GM19043 (cell line): ENCODE measurements around the gene NTHL1.

Experiments
- ATAC-seq: cut with Tn5 transposase; IDR thresholded peaks from one replicate; pipeline ENCODE4 v1.9.1; 2021; ENCODE audit warnings: low read depth; ENCODE audit not compliant: unreplicated experiment

NTHL1 gene

DNA sequence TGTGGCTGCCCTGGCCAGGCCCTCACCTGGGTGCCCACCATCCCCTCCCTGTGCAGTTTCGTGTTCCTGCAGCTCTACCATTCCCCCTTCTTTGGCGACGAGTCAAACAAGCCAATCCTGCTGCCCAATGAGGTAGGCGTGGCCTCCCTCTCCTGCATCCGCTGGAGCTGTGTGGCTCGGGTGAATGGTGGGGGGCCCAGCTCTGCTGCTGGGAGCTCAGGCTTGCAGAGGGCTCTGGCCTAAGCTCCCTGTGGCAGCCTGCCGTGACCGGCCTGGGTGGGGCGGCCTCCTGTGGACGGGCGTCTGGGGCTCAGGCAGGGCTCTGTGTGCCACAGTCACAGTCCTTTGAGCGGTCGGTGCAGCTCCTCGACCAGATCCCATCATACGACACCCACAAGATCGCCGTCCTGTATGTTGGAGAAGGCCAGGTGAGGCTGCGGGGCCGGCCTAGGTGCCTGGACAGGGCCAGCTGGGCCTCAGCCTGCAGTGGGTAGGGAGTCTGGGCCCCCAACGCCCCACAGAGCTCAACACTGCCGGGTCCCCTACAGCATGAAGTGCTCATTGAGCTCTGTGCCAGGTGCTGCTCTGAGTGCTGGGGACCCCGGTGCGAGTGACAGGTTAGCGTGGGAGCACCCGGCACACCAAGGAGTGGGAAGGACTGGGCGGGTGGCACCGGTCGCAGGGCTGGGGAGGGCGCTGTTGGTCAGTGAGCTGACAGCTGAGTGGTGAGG is 37.4 kb upstream of the NTHL1 start:
- no peak for ATAC-seq

- ATAC-seq: no peak
Measured at GRCh38 chr16:2083876-2084780, 36.5 kb upstream of the NTHL1 start.

DNA sequence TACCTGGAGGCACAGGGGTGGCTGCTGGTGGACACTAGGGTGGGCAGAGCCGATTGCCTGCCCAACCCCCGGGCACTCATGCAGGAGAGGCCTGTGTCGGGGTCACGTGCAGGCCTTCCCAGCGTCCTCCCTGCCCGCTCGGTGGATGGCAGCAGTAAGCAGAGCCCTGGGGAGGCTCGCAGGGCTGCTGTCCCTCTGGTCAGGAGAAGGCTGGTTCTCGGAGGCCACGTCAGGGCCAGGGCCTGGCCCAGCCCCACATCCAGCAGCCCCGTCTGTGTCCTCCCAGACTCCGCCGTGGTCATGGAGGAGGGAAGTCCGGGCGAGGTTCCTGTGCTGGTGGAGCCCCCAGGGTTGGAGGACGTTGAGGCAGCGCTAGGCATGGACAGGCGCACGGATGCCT is 35.8 kb upstream of the NTHL1 start:
- no peak for ATAC-seq

GRCh38 chr16:2082983-2083364 is 35.3 kb upstream of the NTHL1 start:
- no peak for ATAC-seq

GRCh38 chr16:2082171-2082982 is 34.7 kb upstream of the NTHL1 start:
- ATAC-seq: no peak

DNA sequence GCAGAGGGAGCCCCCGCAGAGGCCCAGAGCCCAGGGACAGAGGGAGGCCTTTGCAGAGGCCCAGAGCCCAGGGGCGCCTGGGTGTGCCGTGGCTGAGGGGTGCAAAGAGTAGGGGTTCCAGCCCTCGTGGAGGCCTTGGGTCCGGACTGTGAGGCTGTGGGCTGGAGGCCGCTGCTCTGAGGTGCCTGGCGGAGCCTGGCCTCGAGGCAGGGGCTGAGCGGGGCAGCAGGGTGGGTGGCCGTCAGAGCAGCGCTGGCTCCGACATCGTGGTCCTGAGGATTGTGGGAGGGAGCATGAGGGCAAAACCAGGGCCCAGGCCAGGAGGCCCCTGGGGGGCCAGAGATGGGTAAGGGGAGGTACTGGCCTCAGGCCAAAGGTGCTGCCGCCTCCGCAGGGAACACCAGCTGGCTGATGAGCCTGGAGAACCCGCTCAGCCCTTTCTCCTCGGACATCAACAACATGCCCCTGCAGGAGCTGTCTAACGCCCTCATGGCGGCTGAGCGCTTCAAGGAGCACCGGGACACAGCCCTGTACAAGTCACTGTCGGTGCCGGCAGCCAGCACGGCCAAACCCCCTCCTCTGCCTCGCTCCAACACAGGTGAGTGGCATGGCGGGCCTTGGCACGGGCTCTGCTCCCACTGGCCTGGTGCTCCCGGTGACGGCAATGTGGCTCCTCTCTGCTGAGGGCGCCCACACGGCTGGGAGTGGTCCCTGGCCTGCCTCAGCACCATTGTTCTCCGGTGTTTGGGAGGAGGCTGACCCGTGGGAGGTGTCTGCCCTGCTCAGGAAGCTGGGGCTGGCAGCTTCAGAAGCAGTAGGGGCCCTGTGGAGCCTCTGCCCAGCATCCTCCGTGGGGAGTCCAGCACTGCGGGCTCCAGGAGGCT is 33.8 kb upstream of the NTHL1 start:
- no peak for ATAC-seq

- no peak for ATAC-seq
Measured at GRCh38 chr16:2079991-2080390, 32.4 kb upstream of the NTHL1 start.

DNA sequence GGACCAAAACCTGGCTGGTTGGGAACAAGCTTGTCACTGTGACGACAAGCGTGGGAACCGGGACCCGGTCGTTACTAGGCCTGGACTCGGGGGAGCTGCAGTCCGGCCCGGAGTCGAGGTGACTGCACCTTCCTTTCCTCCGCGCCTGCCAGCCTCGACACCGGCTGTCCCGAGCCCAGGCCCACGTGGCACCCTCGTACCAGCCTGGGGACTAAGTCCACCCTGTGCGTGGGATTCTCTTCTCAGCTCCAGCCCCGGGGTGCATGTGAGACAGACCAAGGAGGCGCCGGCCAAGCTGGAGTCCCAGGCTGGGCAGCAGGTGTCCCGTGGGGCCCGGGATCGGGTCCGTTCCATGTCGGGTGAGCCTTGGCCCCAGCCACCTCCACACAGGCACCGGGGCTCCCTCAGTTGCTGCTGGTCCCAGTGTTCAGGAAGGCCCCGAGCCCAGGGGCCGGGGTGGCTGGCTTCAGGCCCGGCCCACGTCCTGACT is 31.7 kb upstream of the NTHL1 start:
- no peak for ATAC-seq

DNA sequence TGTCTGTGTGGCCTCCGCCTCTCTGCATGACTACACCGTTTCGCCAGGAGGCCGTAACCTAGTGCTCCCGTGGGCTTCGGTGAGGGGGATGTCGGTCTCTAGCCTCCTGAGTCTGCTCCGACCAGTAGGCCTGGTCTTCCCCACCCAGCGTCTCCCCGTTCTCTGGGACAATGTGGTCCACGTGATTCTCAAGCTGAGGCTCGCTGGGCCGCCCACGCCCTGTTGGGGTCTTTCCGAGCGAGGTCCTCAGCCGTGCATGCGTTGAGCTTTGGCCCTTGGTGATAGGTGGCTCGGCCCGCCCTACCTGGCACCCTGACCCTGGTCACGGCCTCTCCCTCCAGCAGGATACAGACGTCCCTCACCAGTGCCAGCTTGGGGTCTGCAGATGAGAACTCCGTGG is 31.1 kb upstream of the NTHL1 start:
- no peak for ATAC-seq

GRCh38 chr16:2078096-2078495 is 30.5 kb upstream of the NTHL1 start:
- no peak for ATAC-seq

DNA sequence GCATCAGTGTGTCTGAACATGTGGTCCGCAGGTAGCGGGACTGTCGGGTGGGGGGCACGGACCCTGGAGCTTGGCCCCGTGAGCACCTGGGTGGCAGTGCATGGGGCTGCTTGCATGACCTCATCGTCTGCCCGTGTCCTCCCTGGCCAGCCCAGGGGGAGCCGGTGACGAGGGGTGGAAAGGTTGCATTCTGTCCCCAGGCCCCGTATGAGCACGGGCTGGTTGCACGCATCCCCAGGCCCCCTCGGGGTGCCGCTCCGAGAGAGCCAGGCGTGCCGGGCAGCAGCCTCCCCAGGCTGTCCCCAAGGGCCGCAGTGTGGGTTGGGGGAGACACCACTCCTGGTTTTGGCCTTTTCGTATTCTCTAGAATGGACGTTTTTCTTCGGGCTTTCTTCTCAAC is 30.1 kb upstream of the NTHL1 start:
- no peak for ATAC-seq

- ATAC-seq: no peak
Measured at GRCh38 chr16:2077016-2077415, 29.4 kb upstream of the NTHL1 start.

GRCh38 chr16:2076072-2076865 is 28.6 kb upstream of the NTHL1 start:
- no peak for ATAC-seq

DNA sequence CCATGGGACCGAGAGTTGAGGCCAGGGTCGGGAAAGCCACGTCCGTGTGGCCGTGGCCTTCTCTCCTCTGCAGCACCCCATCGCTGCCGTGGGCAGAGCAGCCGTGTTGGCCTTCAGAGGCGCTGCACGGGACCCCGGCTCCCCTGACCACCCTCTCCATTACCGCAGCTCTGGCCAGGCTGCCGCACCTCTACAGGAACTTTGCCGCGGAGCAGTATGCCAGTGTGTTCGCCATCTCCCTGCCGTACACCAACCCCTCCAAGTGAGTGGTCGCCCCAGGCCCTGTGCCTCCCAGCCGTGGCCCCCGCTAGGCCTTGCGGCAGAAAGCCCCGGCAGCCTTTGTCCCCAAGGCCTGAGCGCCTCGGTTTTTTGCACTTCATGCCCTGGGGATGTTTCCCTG is 28.0 kb upstream of the NTHL1 start:
- ATAC-seq: no peak

GRCh38 chr16:2074071-2074470 is 26.4 kb upstream of the NTHL1 start:
- no peak for ATAC-seq

GRCh38 chr16:2072926-2073325 is 25.3 kb upstream of the NTHL1 start:
- ATAC-seq: no peak

DNA sequence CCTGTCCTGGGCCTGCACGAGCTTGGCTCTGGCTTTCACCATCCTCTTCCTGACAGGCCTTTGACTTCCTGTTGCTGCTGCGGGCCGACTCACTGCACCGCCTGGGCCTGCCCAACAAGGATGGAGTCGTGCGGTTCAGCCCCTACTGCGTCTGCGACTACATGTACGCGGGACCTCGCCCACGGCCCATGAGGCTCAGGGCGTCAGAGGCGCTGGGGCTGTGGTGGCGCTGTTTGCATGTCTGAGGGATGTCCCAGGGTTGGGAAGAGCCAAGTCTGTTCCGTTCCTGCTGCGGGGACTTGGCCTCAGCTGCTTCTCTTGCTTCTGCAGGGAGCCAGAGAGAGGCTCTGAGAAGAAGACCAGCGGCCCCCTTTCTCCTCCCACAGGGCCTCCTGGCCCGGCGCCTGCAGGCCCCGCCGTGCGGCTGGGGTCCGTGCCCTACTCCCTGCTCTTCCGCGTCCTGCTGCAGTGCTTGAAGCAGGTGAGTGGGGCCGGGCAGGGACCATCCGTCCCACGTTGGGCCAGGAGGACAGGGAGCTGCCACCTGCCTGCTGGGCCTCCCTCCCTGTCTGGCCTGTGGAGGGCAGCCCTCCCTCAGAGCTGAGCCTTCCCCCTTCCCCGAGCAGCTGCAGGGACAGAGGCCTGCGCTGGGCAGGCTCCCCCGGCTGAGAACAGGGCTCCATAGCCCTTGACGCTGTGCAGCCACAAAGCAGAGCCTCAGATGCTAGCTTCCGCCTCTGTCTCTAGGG is 24.0 kb upstream of the NTHL1 start:
- ATAC-seq: no peak
